ENCODE data around the gene RCOR2. TPM values are rescaled to one million over a fixed set of nuclear protein-coding genes. Genes with fewer than 3 reads are reported as not detected.
"Not testable (repeated sequence)": the region's sequence is repeated elsewhere in the genome, so short reads cannot be mapped to it uniquely, and the experiment has no call there.

RCOR2 gene
- total RNA-seq, 2 donors from 2014 or later: 0.09 to 0.99 TPM

GRCh38 chr11:63875506-63876065 lies 41.4 kb downstream of the RCOR2 start:
- Mint-ChIP-seq H3K27ac (no peak overlapping the region), H3K36me3 (peaks cover 0 to 6% of the 10 kb centered on the region in 2 donors), H3K9me3 (no peaks in the 10 kb centered on the region)
- ATAC-seq: no peak
- no peak for DNase-seq (ENCODE audit: low spot score in 2 of 2)

- H3K36me3 Mint-ChIP-seq: peaks cover 0 to 6% of the 10 kb centered on the region in 2 donors
- no peaks in the 10 kb centered on the region for H3K9me3 Mint-ChIP-seq
- DNase-seq (ENCODE audit: low spot score in 2 of 2) (no peak), ATAC-seq (no peak)
- H3K27ac Mint-ChIP-seq: no peak overlapping the region
Measured at GRCh38 chr11:63874511-63874910, 42.5 kb downstream of the RCOR2 start.

GRCh38 chr11:63873311-63873710 lies 43.7 kb downstream of the RCOR2 start:
- DNase-seq (ENCODE audit: low spot score in 2 of 2) (no peak), ATAC-seq (no peak)
- Mint-ChIP-seq H3K9me3 (no peaks in the 10 kb centered on the region), H3K27ac (no peak overlapping the region), H3K36me3 (peaks cover 0 to 12% of the 10 kb centered on the region in 2 donors)

GRCh38 chr11:63872800-63873197 lies 44.2 kb downstream of the RCOR2 start:
- DNase-seq (ENCODE audit: low spot score in 2 of 2): no peak
- peaks cover 0 to 17% of the 10 kb centered on the region in 2 donors for H3K36me3 Mint-ChIP-seq
- no peak for ATAC-seq
- H3K9me3 Mint-ChIP-seq: no peaks in the 10 kb centered on the region
- no peak overlapping the region for H3K27ac Mint-ChIP-seq

- DNase-seq (ENCODE audit: low spot score in 2 of 2): peak; percentile 22 to 65
- no peak overlapping the region for H3K27ac Mint-ChIP-seq
- peak; percentile 83 to 87 for ATAC-seq
- H3K9me3 Mint-ChIP-seq: no peaks in the 10 kb centered on the region
- peaks cover 0 to 22% of the 10 kb centered on the region in 2 donors for H3K36me3 Mint-ChIP-seq
Measured at GRCh38 chr11:63871962-63872799, 44.8 kb downstream of the RCOR2 start.

GRCh38 chr11:63870351-63871140 lies 46.4 kb downstream of the RCOR2 start:
- peaks cover 0 to 21% of the 10 kb centered on the region in 2 donors for H3K36me3 Mint-ChIP-seq
- no peaks in the 10 kb centered on the region for H3K9me3 Mint-ChIP-seq
- no peak for DNase-seq (ENCODE audit: low spot score in 2 of 2)
- H3K27ac Mint-ChIP-seq: peak overlapping the region; percentile 66 to 84
- peak; percentile 22 to 41 for ATAC-seq

GRCh38 chr11:63869683-63870082 lies 47.3 kb downstream of the RCOR2 start:
- ATAC-seq: peak in 1 of 2 donors; percentile 22
- peaks cover 0 to 17% of the 10 kb centered on the region in 2 donors for H3K36me3 Mint-ChIP-seq
- H3K27ac Mint-ChIP-seq: peak overlapping the region in 1 of 2 donors; percentile 66
- DNase-seq (ENCODE audit: low spot score in 2 of 2): no peak
- no peaks in the 10 kb centered on the region for H3K9me3 Mint-ChIP-seq

GRCh38 chr11:63869171-63869591 lies 47.8 kb downstream of the RCOR2 start:
- DNase-seq (ENCODE audit: low spot score in 2 of 2) (no peak), ATAC-seq (no peak)
- H3K9me3 Mint-ChIP-seq: no peaks in the 10 kb centered on the region
- peak overlapping the region; percentile 26 to 66 for H3K27ac Mint-ChIP-seq
- peaks cover 0 to 17% of the 10 kb centered on the region in 2 donors for H3K36me3 Mint-ChIP-seq

- DNase-seq (ENCODE audit: low spot score in 2 of 2) (no peak), ATAC-seq (no peak)
- Mint-ChIP-seq H3K9me3 (no peaks in the 10 kb centered on the region), H3K27ac (no peak overlapping the region), H3K36me3 (peaks cover 0 to 17% of the 10 kb centered on the region in 2 donors)
Measured at GRCh38 chr11:63868399-63869064, 48.4 kb downstream of the RCOR2 start.

GRCh38 chr11:63867511-63867910 lies 49.5 kb downstream of the RCOR2 start:
- DNase-seq (ENCODE audit: low spot score in 2 of 2) (no peak), ATAC-seq (no peak)
- Mint-ChIP-seq H3K27ac (no peak overlapping the region), H3K9me3 (no peaks in the 10 kb centered on the region), H3K36me3 (peaks cover 0 to 21% of the 10 kb centered on the region in 2 donors)

GRCh38 chr11:63866211-63866610 lies 50.8 kb downstream of the RCOR2 start:
- H3K36me3 Mint-ChIP-seq: peaks cover 0 to 27% of the 10 kb centered on the region in 2 donors

GRCh38 chr11:63863620-63864019 lies 53.3 kb downstream of the RCOR2 start:
- ATAC-seq; H3K27ac Mint-ChIP-seq; DNase-seq (ENCODE audit: low spot score in 2 of 2); H3K9me3 Mint-ChIP-seq: not testable (repeated sequence)
- H3K36me3 Mint-ChIP-seq: peaks cover 0 to 24% of the 10 kb centered on the region in 2 donors

More at GRCh38 chr11:63866211-63866610, 50.8 kb downstream of the RCOR2 start:
- H3K27ac Mint-ChIP-seq: peak overlapping the region in 1 of 2 donors; percentile 77
- ATAC-seq: peak; percentile 86 to 94
- no peaks in the 10 kb centered on the region for H3K9me3 Mint-ChIP-seq
- DNase-seq (ENCODE audit: low spot score in 2 of 2): peak; percentile 72 to 75

GRCh38 chr11:63862923-63863322 lies 54.0 kb downstream of the RCOR2 start:
- peaks cover 0 to 17% of the 10 kb centered on the region in 2 donors for H3K36me3 Mint-ChIP-seq
- ATAC-seq (no peak), DNase-seq (ENCODE audit: low spot score in 2 of 2) (no peak)
- H3K27ac Mint-ChIP-seq: peak overlapping the region; percentile 12 to 38
- H3K9me3 Mint-ChIP-seq: no peaks in the 10 kb centered on the region
